ENCODE data around the gene MYH9. TPM values are rescaled to one million over a fixed set of nuclear protein-coding genes. Genes with fewer than 3 reads are reported as not detected.

The MYH9 gene
- polyA plus RNA-seq, 1 of the 3 experiments (the other 2 are of a cell fraction): 303 TPM

DNA sequence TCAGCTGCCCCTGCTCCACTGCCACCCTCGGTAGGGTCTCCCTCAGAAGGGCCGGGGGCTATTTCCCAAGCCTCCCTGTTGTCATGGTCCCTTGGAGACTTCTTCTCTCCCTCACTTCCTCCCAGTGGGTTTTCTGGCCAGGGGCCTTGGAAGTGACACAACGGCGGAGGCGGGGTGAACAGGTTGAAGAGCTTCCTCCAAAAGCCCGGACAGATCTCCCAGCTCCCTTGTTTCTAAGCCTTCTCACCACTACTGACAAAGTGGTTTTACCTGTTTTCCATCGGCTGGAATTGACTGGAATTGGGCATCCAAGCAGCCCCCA, 14.5 kb downstream of the MYH9 start:
- ChIA-PET CTCF (interaction anchor here (0.6 to 2.0 kb wide), 2 partner anchors 12 to 632 kb away, joined by 3 to 7 read pairs; no protein-coding TSS in a partner anchor), POLR2A (no interaction called here)
- Histone ChIP-seq H3K4me2 (0 out of 2 replicates have a peak overlapping the region, but pooled peaks have one; percentile 20), H3K79me2 (ENCODE audit: insufficient read depth) (peaks cover 100% of the 10 kb centered on the region), H3F3A (replicated peaks; ENCODE audit: insufficient read depth) (peaks cover 77% of the 10 kb centered on the region), H3K36me3 (replicated peaks in 1 of 2; ENCODE audit: control insufficient read depth in 1 of 2, insufficient read depth in 2 of 2, low read length in 1 of 2) (peaks cover 3 to 38% of the 10 kb centered on the region in 2 experiments), H4K20me1 (ENCODE audit: insufficient read depth) (peaks cover 100% of the 10 kb centered on the region), H3K27ac (ENCODE audit: low read depth in 2 of 2, low read length in 1 of 2) (peak overlapping the region in 1 of 2 experiments; percentile 84; a peak in 2 of 4 replicates), H3K9ac (no peak overlapping the region), H3K27me3 (ENCODE audit: insufficient read depth) (no peaks in the 10 kb centered on the region), H2AFZ (ENCODE audit: low read depth) (no peak overlapping the region), H3K4me3 (ENCODE audit: low read depth in 2 of 2, low read length in 1 of 2) (no peak overlapping the region), H3K9me3 (no peaks in the 10 kb centered on the region), H3K4me1 (ENCODE audit: control insufficient read depth in 1 of 2, insufficient read depth in 2 of 2, low read depth in 1 of 2, low read length in 1 of 2) (peaks cover 27 to 53% of the 10 kb centered on the region in 2 experiments), H3K9me2 (no peaks in the 10 kb centered on the region)
- 90% methylated on average over 7 of the region's 7 CpGs for WGBS (ENCODE audit: low lambda C conversion rate)
- TF ChIP-seq, protein P1, sequence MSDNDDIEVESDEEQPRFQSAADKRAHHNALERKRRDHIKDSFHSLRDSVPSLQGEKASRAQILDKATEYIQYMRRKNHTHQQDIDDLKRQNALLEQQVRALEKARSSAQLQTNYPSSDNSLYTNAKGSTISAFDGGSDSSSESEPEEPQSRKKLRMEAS (IDR thresholded peaks at IDR 0.05; ENCODE audit: low read depth): no peak
- TF ChIP-seq YY1 (IDR thresholded peaks at IDR 0.05; ENCODE audit: low read depth): no peak
- TF ChIP-seq, protein P2, sequence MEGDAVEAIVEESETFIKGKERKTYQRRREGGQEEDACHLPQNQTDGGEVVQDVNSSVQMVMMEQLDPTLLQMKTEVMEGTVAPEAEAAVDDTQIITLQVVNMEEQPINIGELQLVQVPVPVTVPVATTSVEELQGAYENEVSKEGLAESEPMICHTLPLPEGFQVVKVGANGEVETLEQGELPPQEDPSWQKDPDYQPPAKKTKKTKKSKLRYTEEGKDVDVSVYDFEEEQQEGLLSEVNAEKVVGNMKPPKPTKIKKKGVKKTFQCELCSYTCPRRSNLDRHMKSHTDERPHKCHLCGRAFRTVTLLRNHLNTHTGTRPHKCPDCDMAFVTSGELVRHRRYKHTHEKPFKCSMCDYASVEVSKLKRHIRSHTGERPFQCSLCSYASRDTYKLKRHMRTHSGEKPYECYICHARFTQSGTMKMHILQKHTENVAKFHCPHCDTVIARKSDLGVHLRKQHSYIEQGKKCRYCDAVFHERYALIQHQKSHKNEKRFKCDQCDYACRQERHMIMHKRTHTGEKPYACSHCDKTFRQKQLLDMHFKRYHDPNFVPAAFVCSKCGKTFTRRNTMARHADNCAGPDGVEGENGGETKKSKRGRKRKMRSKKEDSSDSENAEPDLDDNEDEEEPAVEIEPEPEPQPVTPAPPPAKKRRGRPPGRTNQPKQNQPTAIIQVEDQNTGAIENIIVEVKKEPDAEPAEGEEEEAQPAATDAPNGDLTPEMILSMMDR (IDR thresholded peaks at IDR 0.05): no peak
- TF ChIP-seq SIN3A (IDR thresholded peaks at IDR 0.05; ENCODE audit: borderline replicate concordance, low read depth, low read length): no peak
- TF ChIP-seq MXI1 (IDR thresholded peaks at IDR 0.05; ENCODE audit: low read depth, low read length): no peak
- DNase-seq: no peak

DNA sequence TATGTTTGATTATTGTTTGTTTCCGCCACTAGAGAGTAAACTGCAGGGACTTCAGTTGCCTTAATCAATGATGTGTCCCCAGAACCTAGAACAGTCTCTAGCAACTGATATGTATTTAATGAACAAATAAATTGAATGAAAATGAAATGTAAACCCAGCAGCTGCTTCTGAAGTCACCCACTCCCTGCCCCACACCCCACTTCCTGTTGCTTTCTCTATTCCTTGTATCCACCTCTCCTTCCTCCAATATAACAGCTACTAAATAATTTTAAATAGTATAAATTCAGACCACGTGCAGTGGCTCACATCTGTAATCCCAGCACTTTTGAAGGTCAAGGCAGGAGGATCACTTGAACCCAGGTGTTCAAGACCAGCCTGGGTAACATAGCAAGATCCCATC, 15.8 kb downstream of the MYH9 start:
- CTCF ChIA-PET: interaction anchor here (2.0 kb wide), 1 partner anchor 13 kb away, joined by 7 read pairs; no protein-coding TSS in a partner anchor
- Histone ChIP-seq H3K9me2 (no peaks in the 10 kb centered on the region), H3K27me3 (ENCODE audit: insufficient read depth) (no peaks in the 10 kb centered on the region), H4K20me1 (ENCODE audit: insufficient read depth) (peaks cover 100% of the 10 kb centered on the region), H3K36me3 (replicated peaks in 1 of 2; ENCODE audit: control insufficient read depth in 1 of 2, insufficient read depth in 2 of 2, low read length in 1 of 2) (peaks cover 6 to 25% of the 10 kb centered on the region in 2 experiments), H3F3A (replicated peaks; ENCODE audit: insufficient read depth) (peaks cover 75% of the 10 kb centered on the region), H3K4me1 (ENCODE audit: control insufficient read depth in 1 of 2, insufficient read depth in 2 of 2, low read depth in 1 of 2, low read length in 1 of 2) (peaks cover 40 to 66% of the 10 kb centered on the region in 2 experiments), H3K9me3 (no peaks in the 10 kb centered on the region), H3K79me2 (ENCODE audit: insufficient read depth) (peaks cover 100% of the 10 kb centered on the region), H3K4me3 (ENCODE audit: low read depth in 2 of 2, low read length in 1 of 2) (no peak overlapping the region), H2AFZ (ENCODE audit: low read depth) (no peak overlapping the region), H3K4me2 (peak overlapping the region; percentile 66; the same call in 1 of the 2 replicates), H3K27ac (ENCODE audit: low read depth in 2 of 2, low read length in 1 of 2) (peak overlapping the region in 1 of 2 experiments; percentile 84; a peak in 2 of 4 replicates), H3K9ac (no peak overlapping the region)
- DNase-seq: no peak
- no peak for TF ChIP-seq MEF2A (IDR thresholded peaks at IDR 0.05; ENCODE audit: borderline replicate concordance, low read depth)
- TF ChIP-seq, protein P3, sequence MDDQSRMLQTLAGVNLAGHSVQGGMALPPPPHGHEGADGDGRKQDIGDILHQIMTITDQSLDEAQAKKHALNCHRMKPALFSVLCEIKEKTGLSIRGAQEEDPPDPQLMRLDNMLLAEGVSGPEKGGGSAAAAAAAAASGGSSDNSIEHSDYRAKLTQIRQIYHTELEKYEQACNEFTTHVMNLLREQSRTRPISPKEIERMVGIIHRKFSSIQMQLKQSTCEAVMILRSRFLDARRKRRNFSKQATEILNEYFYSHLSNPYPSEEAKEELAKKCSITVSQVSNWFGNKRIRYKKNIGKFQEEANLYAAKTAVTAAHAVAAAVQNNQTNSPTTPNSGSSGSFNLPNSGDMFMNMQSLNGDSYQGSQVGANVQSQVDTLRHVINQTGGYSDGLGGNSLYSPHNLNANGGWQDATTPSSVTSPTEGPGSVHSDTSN (IDR thresholded peaks at IDR 0.05): no peak
- TF ChIP-seq, protein P4, sequence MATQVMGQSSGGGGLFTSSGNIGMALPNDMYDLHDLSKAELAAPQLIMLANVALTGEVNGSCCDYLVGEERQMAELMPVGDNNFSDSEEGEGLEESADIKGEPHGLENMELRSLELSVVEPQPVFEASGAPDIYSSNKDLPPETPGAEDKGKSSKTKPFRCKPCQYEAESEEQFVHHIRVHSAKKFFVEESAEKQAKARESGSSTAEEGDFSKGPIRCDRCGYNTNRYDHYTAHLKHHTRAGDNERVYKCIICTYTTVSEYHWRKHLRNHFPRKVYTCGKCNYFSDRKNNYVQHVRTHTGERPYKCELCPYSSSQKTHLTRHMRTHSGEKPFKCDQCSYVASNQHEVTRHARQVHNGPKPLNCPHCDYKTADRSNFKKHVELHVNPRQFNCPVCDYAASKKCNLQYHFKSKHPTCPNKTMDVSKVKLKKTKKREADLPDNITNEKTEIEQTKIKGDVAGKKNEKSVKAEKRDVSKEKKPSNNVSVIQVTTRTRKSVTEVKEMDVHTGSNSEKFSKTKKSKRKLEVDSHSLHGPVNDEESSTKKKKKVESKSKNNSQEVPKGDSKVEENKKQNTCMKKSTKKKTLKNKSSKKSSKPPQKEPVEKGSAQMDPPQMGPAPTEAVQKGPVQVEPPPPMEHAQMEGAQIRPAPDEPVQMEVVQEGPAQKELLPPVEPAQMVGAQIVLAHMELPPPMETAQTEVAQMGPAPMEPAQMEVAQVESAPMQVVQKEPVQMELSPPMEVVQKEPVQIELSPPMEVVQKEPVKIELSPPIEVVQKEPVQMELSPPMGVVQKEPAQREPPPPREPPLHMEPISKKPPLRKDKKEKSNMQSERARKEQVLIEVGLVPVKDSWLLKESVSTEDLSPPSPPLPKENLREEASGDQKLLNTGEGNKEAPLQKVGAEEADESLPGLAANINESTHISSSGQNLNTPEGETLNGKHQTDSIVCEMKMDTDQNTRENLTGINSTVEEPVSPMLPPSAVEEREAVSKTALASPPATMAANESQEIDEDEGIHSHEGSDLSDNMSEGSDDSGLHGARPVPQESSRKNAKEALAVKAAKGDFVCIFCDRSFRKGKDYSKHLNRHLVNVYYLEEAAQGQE (IDR thresholded peaks at IDR 0.05; ENCODE audit: low read depth, low read length): no peak
- TF ChIP-seq TAF1 (IDR thresholded peaks at IDR 0.05; ENCODE audit: borderline replicate concordance, low read depth, low read length): no peak
- no peak for TF ChIP-seq FOXM1 (IDR thresholded peaks at IDR 0.05; ENCODE audit: low read depth)
- POLR2A ChIA-PET: interaction anchor here (1.1 kb wide), 1 partner anchor 16 kb away, joined by 4 read pairs; the partner anchor contains the start of gene MYH9
- WGBS (ENCODE audit: low lambda C conversion rate): 90% methylated on average over 2 of the region's 2 CpGs

Data from SK-N-SH (cell line).